NCI-H345 (cell line): ENCODE results near the gene KANK3.
"Not testable (repeated sequence)": the region's sequence is repeated elsewhere in the genome, so short reads cannot be mapped to it uniquely, and the experiment has no call there.

Source experiments
- DNase-seq: peaks from one replicate; lab custom pipeline; 2025; lab: John Stamatoyannopoulos, UW

KANK3 gene

GRCh38 chr19:8342684-8343482 lies at the start of gene KANK3:
KANK3 (minus strand) TSS chr19:8343262; CDS start chr19:8337828, 5,434 bp downstream.
- DNase-seq, result peak; percentile 95

- DNase-seq, result no peak
These were observed 49.0 kb upstream of the KANK3 start for GRCh38 chr19:8392017-8392591.

- no peak for DNase-seq
These were observed 48.3 kb upstream of the KANK3 start for GRCh38 chr19:8391198-8392016.

GRCh38 chr19:8390617-8390981 lies 47.5 kb upstream of the KANK3 start:
- DNase-seq, result peak; percentile 93

GRCh38 chr19:8389891-8390616 lies 47.0 kb upstream of the KANK3 start, which contains the start of gene RAB11B:
RAB11B (plus strand) TSS chr19:8390360; CDS start chr19:8390417, 57 bp downstream.
- peak; percentile 100 for DNase-seq

- no peak for DNase-seq
These were observed 45.5 kb upstream of the KANK3 start for GRCh38 chr19:8388612-8388958.

GRCh38 chr19:8387688-8388611 lies 44.9 kb upstream of the KANK3 start:
- no peak for DNase-seq

- no peak for DNase-seq
These were observed 43.9 kb upstream of the KANK3 start for GRCh38 chr19:8386990-8387389.

- DNase-seq, result not testable (repeated sequence)
These were observed 43.4 kb upstream of the KANK3 start for GRCh38 chr19:8386419-8386818.

GRCh38 chr19:8385566-8385965 lies 42.5 kb upstream of the KANK3 start:
- not testable (repeated sequence) for DNase-seq

- DNase-seq, result not testable (repeated sequence)
These were observed 42.0 kb upstream of the KANK3 start for GRCh38 chr19:8385103-8385502.

GRCh38 chr19:8384569-8384968 lies 41.5 kb upstream of the KANK3 start:
- DNase-seq, result not testable (repeated sequence)

- DNase-seq, result not testable (repeated sequence)
These were observed 36.3 kb upstream of the KANK3 start for GRCh38 chr19:8379156-8379891.

- DNase-seq, result no peak
These were observed 34.5 kb upstream of the KANK3 start for GRCh38 chr19:8377598-8377997.

- not testable (repeated sequence) for DNase-seq
These were observed 33.4 kb upstream of the KANK3 start for GRCh38 chr19:8376373-8376974.

- DNase-seq, result not testable (repeated sequence)
These were observed 32.7 kb upstream of the KANK3 start for GRCh38 chr19:8375766-8376165.

- no peak for DNase-seq
These were observed 31.1 kb upstream of the KANK3 start for GRCh38 chr19:8373867-8374813.

- DNase-seq, result no peak
These were observed 28.1 kb upstream of the KANK3 start for GRCh38 chr19:8371011-8371804.
